Measurements from ENCODE around the gene LIPN.
"Not testable (repeated sequence)": the region's sequence is repeated elsewhere in the genome, so short reads cannot be mapped to it uniquely, and the experiment has no call there.

The LIPN gene

GRCh38 chr10:88731296-88731695, 28.5 kb upstream of the LIPN start:
- Histone ChIP-seq H3K36me3 (ENCODE audit: control insufficient read depth, low read length) (no peaks in the 10 kb centered on the region), H3K4me3 (ENCODE audit: low read length) (no peak overlapping the region), H3K27ac (ENCODE audit: low read depth, low read length) (no peak overlapping the region), H3K4me1 (ENCODE audit: control insufficient read depth, low read length) (no peaks in the 10 kb centered on the region), H3K27me3 (ENCODE audit: control insufficient read depth, low read length) (no peaks in the 10 kb centered on the region), H3F3A (ENCODE audit: control insufficient read depth, insufficient read depth) (no peaks in the 10 kb centered on the region), H3K9me2 (replicated peaks; ENCODE audit: control insufficient read depth, low read length) (no peaks in the 10 kb centered on the region), H3K9me3 (ENCODE audit: control insufficient read depth, insufficient read depth, low read length) (no peaks in the 10 kb centered on the region), H3K4me2 (ENCODE audit: low read length) (no peak overlapping the region), H3K79me2 (ENCODE audit: control insufficient read depth, low read length) (no peaks in the 10 kb centered on the region), H4K20me1 (ENCODE audit: control insufficient read depth, insufficient read depth, low read depth, low read length) (no peaks in the 10 kb centered on the region)
- no peak for TF ChIP-seq EZH2phosphoT487 (IDR thresholded peaks at IDR 0.05; ENCODE audit: borderline replicate concordance, low read length)
- TF ChIP-seq, protein P1, sequence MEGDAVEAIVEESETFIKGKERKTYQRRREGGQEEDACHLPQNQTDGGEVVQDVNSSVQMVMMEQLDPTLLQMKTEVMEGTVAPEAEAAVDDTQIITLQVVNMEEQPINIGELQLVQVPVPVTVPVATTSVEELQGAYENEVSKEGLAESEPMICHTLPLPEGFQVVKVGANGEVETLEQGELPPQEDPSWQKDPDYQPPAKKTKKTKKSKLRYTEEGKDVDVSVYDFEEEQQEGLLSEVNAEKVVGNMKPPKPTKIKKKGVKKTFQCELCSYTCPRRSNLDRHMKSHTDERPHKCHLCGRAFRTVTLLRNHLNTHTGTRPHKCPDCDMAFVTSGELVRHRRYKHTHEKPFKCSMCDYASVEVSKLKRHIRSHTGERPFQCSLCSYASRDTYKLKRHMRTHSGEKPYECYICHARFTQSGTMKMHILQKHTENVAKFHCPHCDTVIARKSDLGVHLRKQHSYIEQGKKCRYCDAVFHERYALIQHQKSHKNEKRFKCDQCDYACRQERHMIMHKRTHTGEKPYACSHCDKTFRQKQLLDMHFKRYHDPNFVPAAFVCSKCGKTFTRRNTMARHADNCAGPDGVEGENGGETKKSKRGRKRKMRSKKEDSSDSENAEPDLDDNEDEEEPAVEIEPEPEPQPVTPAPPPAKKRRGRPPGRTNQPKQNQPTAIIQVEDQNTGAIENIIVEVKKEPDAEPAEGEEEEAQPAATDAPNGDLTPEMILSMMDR (IDR thresholded peaks at IDR 0.05; ENCODE audit: low read depth, low read length, poor library complexity, severe bottlenecking), result no peak

GRCh38 chr10:88733215-88733614, 26.6 kb upstream of the LIPN start:
- no peaks in the 10 kb centered on the region for H3K27me3 ChIP-seq (ENCODE audit: control insufficient read depth, low read length)
- no peaks in the 10 kb centered on the region for H3K9me2 ChIP-seq (replicated peaks; ENCODE audit: control insufficient read depth, low read length)
- no peaks in the 10 kb centered on the region for H3K36me3 ChIP-seq (ENCODE audit: control insufficient read depth, low read length)
- no peak overlapping the region for H3K27ac ChIP-seq (ENCODE audit: low read depth, low read length)
- no peaks in the 10 kb centered on the region for H4K20me1 ChIP-seq (ENCODE audit: control insufficient read depth, insufficient read depth, low read depth, low read length)
- no peak overlapping the region for H3K4me3 ChIP-seq (ENCODE audit: low read length)
- H3K4me1 ChIP-seq (ENCODE audit: control insufficient read depth, low read length), result no peaks in the 10 kb centered on the region
- no peaks in the 10 kb centered on the region for H3K79me2 ChIP-seq (ENCODE audit: control insufficient read depth, low read length)
- H3K4me2 ChIP-seq (ENCODE audit: low read length), result no peak overlapping the region
- H3K9me3 ChIP-seq (ENCODE audit: control insufficient read depth, insufficient read depth, low read length), result no peaks in the 10 kb centered on the region
- no peaks in the 10 kb centered on the region for H3F3A ChIP-seq (ENCODE audit: control insufficient read depth, insufficient read depth)
- TF ChIP-seq EZH2phosphoT487 (IDR thresholded peaks at IDR 0.05; ENCODE audit: borderline replicate concordance, low read length), result no peak
- TF ChIP-seq, protein P1 (IDR thresholded peaks at IDR 0.05; ENCODE audit: low read depth, low read length, poor library complexity, severe bottlenecking), result no peak

DNA sequence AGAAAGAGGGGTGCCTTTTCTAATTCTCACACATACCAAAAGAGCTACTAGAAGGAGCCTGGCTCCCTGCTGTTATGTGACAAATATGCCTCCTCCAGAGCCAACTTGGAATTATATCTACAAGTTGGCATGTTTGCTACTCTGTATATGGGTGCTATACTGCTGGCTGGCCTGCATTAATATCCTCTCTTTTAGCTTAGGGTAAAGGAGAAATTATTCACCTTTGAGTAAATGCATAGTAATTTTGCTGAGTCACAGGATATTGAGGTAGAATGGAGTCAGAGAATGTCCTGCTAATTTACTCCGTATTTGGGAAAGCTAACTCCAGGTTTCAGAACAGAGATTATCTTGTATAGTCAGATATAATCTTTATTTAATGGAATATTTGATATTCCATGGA, 24.2 kb upstream of the LIPN start:
- Histone ChIP-seq H3K36me3 (ENCODE audit: control insufficient read depth, low read length) (no peaks in the 10 kb centered on the region), H3K27ac (ENCODE audit: low read depth, low read length) (no peak overlapping the region), H3K4me2 (ENCODE audit: low read length) (no peak overlapping the region), H3K27me3 (ENCODE audit: control insufficient read depth, low read length) (no peaks in the 10 kb centered on the region), H3K4me1 (ENCODE audit: control insufficient read depth, low read length) (no peaks in the 10 kb centered on the region), H4K20me1 (ENCODE audit: control insufficient read depth, insufficient read depth, low read depth, low read length) (no peaks in the 10 kb centered on the region), H3F3A (ENCODE audit: control insufficient read depth, insufficient read depth) (no peaks in the 10 kb centered on the region), H3K9me2 (replicated peaks; ENCODE audit: control insufficient read depth, low read length) (no peaks in the 10 kb centered on the region), H3K9me3 (ENCODE audit: control insufficient read depth, insufficient read depth, low read length) (no peaks in the 10 kb centered on the region), H3K4me3 (ENCODE audit: low read length) (no peak overlapping the region), H3K79me2 (ENCODE audit: control insufficient read depth, low read length) (no peaks in the 10 kb centered on the region)
- TF ChIP-seq, protein P1 (IDR thresholded peaks at IDR 0.05; ENCODE audit: low read depth, low read length, poor library complexity, severe bottlenecking), result no peak
- no peak for TF ChIP-seq EZH2phosphoT487 (IDR thresholded peaks at IDR 0.05; ENCODE audit: borderline replicate concordance, low read length)

GRCh38 chr10:88741921-88742320, 17.9 kb upstream of the LIPN start:
- not testable (repeated sequence) for H3K4me3 ChIP-seq (ENCODE audit: low read length); H3K9me3 ChIP-seq (ENCODE audit: control insufficient read depth, insufficient read depth, low read length)

More at GRCh38 chr10:88741921-88742320, 17.9 kb upstream of the LIPN start:
- not testable (repeated sequence) for H3K36me3 ChIP-seq (ENCODE audit: control insufficient read depth, low read length); H3K79me2 ChIP-seq (ENCODE audit: control insufficient read depth, low read length); H3K4me2 ChIP-seq (ENCODE audit: low read length); H4K20me1 ChIP-seq (ENCODE audit: control insufficient read depth, insufficient read depth, low read depth, low read length); H3K4me1 ChIP-seq (ENCODE audit: control insufficient read depth, low read length); H3K9me2 ChIP-seq (replicated peaks; ENCODE audit: control insufficient read depth, low read length); H3K27ac ChIP-seq (ENCODE audit: low read depth, low read length); H3K27me3 ChIP-seq (ENCODE audit: control insufficient read depth, low read length); H3F3A ChIP-seq (ENCODE audit: control insufficient read depth, insufficient read depth)
